ENCODE measurements around the gene WDR1. TPM values are rescaled to one million over a fixed set of nuclear protein-coding genes. Genes with fewer than 3 reads are reported as not detected.

The WDR1 gene
- total RNA-seq, 1 experiment from 2014 or later = 223 TPM

DNA sequence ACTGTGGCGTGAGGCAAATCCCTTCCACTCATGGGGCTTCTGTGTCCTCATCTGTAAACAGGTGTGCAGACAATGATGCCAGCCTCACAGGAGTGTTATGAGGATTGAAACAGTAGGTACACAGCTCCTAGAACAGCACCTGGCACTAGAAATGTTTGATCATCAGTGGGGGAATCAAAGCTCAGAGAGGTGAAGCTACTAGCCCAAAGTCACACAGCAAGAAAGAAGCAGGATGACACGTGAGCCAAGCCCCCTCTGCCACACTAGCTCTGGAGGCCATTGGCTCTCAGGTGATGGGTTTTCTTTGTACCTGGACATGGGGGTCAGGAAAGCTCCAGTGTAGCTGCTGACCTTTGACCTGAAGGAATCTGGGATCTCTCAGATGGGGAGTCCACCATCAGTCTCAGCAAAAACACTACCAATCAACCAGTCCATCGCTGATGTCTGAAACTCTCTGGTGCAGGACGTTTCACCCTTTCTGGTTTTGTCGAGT, 81.9 kb downstream of the WDR1 start:
- no peak for ATAC-seq
- intact Hi-C loops (cut with micrococcal nuclease) = no loop called here

More for the DNA sequence above, 81.9 kb downstream of the WDR1 start:
- no peak overlapping the region for H3K27ac ChIP-seq (ENCODE audit: low read depth, low read length)
- H3K9ac ChIP-seq (ENCODE audit: low read length) = no peak overlapping the region
- H3K4me3 ChIP-seq (replicated peaks in 1 of 2; ENCODE audit: low read depth in 1 of 2, low read length in 2 of 2) = no peak overlapping the region
- H2AFZ ChIP-seq (ENCODE audit: low read depth, low read length, poor library complexity, severe bottlenecking) = no peak overlapping the region
- no peaks in the 10 kb centered on the region for H3K9me3 ChIP-seq (ENCODE audit: control insufficient read depth in 1 of 2, insufficient read depth in 1 of 2, low read depth in 1 of 2, low read length in 2 of 2)
- H4K20me1 ChIP-seq (ENCODE audit: insufficient read depth) = no peaks in the 10 kb centered on the region
- no peak overlapping the region for H3K4me2 ChIP-seq (ENCODE audit: low read length)
- ChIA-PET CTCF (no interaction called here), POLR2A (no interaction called here), RAD21 (ENCODE audit: low non-redundant PET in 1 of 2, low total read pairs in 2 of 2, uncharacterized antibody in 2 of 2, unreplicated experiment in 2 of 2) (no interaction called here)
- DNase-seq (ENCODE audit: low read depth, low spot score) = no peak
- H3K27me3 ChIP-seq (ENCODE audit: insufficient read depth, low read length) = no peaks in the 10 kb centered on the region
- TF ChIP-seq YY1 (IDR thresholded peaks at IDR 0.05; ENCODE audit: extremely low read depth, insufficient replicate concordance, low read depth, low read length) = no peak
- no peak for TF ChIP-seq TCF7L2 (IDR thresholded peaks at IDR 0.05; ENCODE audit: borderline replicate concordance, extremely low read depth, insufficient read depth, insufficient read length)
- no peak for TF ChIP-seq SP1 (IDR thresholded peaks at IDR 0.05; ENCODE audit: low read depth)
- no peak for TF ChIP-seq POLR2AphosphoS5 (IDR thresholded peaks at IDR 0.05; ENCODE audit: low read depth, low read length)
- TF ChIP-seq, protein P1, sequence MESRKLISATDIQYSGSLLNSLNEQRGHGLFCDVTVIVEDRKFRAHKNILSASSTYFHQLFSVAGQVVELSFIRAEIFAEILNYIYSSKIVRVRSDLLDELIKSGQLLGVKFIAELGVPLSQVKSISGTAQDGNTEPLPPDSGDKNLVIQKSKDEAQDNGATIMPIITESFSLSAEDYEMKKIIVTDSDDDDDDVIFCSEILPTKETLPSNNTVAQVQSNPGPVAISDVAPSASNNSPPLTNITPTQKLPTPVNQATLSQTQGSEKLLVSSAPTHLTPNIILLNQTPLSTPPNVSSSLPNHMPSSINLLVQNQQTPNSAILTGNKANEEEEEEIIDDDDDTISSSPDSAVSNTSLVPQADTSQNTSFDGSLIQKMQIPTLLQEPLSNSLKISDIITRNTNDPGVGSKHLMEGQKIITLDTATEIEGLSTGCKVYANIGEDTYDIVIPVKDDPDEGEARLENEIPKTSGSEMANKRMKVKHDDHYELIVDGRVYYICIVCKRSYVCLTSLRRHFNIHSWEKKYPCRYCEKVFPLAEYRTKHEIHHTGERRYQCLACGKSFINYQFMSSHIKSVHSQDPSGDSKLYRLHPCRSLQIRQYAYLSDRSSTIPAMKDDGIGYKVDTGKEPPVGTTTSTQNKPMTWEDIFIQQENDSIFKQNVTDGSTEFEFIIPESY (IDR thresholded peaks at IDR 0.05; ENCODE audit: extremely low read depth, insufficient replicate concordance, low read length) = no peak
- no peak for TF ChIP-seq SRF (IDR thresholded peaks at IDR 0.05; ENCODE audit: low read depth)
- TF ChIP-seq, protein P2, sequence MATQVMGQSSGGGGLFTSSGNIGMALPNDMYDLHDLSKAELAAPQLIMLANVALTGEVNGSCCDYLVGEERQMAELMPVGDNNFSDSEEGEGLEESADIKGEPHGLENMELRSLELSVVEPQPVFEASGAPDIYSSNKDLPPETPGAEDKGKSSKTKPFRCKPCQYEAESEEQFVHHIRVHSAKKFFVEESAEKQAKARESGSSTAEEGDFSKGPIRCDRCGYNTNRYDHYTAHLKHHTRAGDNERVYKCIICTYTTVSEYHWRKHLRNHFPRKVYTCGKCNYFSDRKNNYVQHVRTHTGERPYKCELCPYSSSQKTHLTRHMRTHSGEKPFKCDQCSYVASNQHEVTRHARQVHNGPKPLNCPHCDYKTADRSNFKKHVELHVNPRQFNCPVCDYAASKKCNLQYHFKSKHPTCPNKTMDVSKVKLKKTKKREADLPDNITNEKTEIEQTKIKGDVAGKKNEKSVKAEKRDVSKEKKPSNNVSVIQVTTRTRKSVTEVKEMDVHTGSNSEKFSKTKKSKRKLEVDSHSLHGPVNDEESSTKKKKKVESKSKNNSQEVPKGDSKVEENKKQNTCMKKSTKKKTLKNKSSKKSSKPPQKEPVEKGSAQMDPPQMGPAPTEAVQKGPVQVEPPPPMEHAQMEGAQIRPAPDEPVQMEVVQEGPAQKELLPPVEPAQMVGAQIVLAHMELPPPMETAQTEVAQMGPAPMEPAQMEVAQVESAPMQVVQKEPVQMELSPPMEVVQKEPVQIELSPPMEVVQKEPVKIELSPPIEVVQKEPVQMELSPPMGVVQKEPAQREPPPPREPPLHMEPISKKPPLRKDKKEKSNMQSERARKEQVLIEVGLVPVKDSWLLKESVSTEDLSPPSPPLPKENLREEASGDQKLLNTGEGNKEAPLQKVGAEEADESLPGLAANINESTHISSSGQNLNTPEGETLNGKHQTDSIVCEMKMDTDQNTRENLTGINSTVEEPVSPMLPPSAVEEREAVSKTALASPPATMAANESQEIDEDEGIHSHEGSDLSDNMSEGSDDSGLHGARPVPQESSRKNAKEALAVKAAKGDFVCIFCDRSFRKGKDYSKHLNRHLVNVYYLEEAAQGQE (IDR thresholded peaks at IDR 0.05; ENCODE audit: low read depth) = no peak
- no peak for TF ChIP-seq POLR2A (IDR thresholded peaks at IDR 0.05; ENCODE audit: borderline replicate concordance, extremely low read depth, insufficient read depth, insufficient read length)
- TF ChIP-seq ELF1 (IDR thresholded peaks at IDR 0.05; ENCODE audit: borderline replicate concordance, low read depth) = no peak
- TF ChIP-seq JUND (IDR thresholded peaks at IDR 0.05) = no peak
- no peak for TF ChIP-seq CTCF (IDR thresholded peaks at IDR 0.05 in 2 of 3, conservative IDR thresholded peaks at IDR 0.05 in 1 of 3; ENCODE audit: borderline replicate concordance in 1 of 3, insufficient read depth in 1 of 3, low read depth in 2 of 3, low read length in 2 of 3)
- TF ChIP-seq RAD21 (IDR thresholded peaks at IDR 0.05; ENCODE audit: low read depth) = no peak
- TF ChIP-seq, protein P3, sequence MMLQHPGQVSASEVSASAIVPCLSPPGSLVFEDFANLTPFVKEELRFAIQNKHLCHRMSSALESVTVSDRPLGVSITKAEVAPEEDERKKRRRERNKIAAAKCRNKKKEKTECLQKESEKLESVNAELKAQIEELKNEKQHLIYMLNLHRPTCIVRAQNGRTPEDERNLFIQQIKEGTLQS (IDR thresholded peaks at IDR 0.05) = no peak
- no peak for TF ChIP-seq ZNF274 (IDR thresholded peaks at IDR 0.05; ENCODE audit: low read depth, low read length)
- no peak for TF ChIP-seq EZH2phosphoT487 (IDR thresholded peaks at IDR 0.05; ENCODE audit: borderline replicate concordance)
- no peak for TF ChIP-seq EGR1 (IDR thresholded peaks at IDR 0.05; ENCODE audit: low read depth)
- no peak for TF ChIP-seq SIN3A (IDR thresholded peaks at IDR 0.05; ENCODE audit: low read depth)
- TF ChIP-seq CBX3 (IDR thresholded peaks at IDR 0.05; ENCODE audit: low read depth) = no peak
- no peak for TF ChIP-seq ZFX (IDR thresholded peaks at IDR 0.05)
- TF ChIP-seq CEBPB (IDR thresholded peaks at IDR 0.05; ENCODE audit: low read depth) = no peak
- no peaks in the 10 kb centered on the region for H3K9me2 ChIP-seq (ENCODE audit: insufficient read depth)
- H3K4me1 ChIP-seq (ENCODE audit: control insufficient read depth in 1 of 2, insufficient read depth in 2 of 2, low read length in 2 of 2) = peaks cover 7 to 20% of the 10 kb centered on the region in 2 experiments
- no TSS peak for BruUV-seq (replicated peaks)
- H3K36me3 ChIP-seq (ENCODE audit: control insufficient read depth in 1 of 2, insufficient read depth in 2 of 2, low read length in 2 of 2) = no peaks in the 10 kb centered on the region
- no peaks in the 10 kb centered on the region for H3K79me2 ChIP-seq (ENCODE audit: insufficient read depth, low read length)
